HL-60/S4 treated with retinoic acid at 250 ng/mL for 4 days and 3 days (cell line): ENCODE data around the gene PCDHB5.
"Not testable (repeated sequence)": the region's sequence is repeated elsewhere in the genome, so short reads cannot be mapped to it uniquely, and the experiment has no call there.

Experiments
- in situ Hi-C: fragments of 300-500 bp; cut with MboI; formaldehyde crosslinking; loops from 2 replicates; pipeline ENCODE4 v1.7.0; 2022; ENCODE audit warnings: low sequenced_read_pairs

Gene PCDHB5

GRCh38 chr5:141151632-141152031 is 16.6 kb downstream of the PCDHB5 start:
- in situ Hi-C loops, result not testable (repeated sequence)

GRCh38 chr5:141152096-141152495 is 17.1 kb downstream of the PCDHB5 start:
- in situ Hi-C loops, result not testable (repeated sequence)

GRCh38 chr5:141155540-141156374 is 20.8 kb downstream of the PCDHB5 start:
- in situ Hi-C loops, result no loop called here

GRCh38 chr5:141157356-141157755 is 22.4 kb downstream of the PCDHB5 start:
- in situ Hi-C loops, result not testable (repeated sequence)

GRCh38 chr5:141157901-141158300 is 22.9 kb downstream of the PCDHB5 start:
- in situ Hi-C loops, result not testable (repeated sequence)

- in situ Hi-C loops, result no loop called here
Observed at GRCh38 chr5:141172381-141173204, 37.6 kb downstream of the PCDHB5 start, which contains the start of gene PCDHB7. Gene PCDHB7 (plus strand): TSS chr5:141172644. CDS start chr5:141172836, 192 bp downstream.

- in situ Hi-C loops, result loop anchor here (25.0 kb wide), 1 partner anchor 388 kb away; no protein-coding TSS in a partner anchor
Observed at GRCh38 chr5:141174291-141175104, 39.5 kb downstream of the PCDHB5 start.

- in situ Hi-C loops, result loop anchor here (25.0 kb wide), 1 partner anchor 386 kb away; no protein-coding TSS in a partner anchor
Observed at GRCh38 chr5:141175933-141176332, 40.9 kb downstream of the PCDHB5 start.

GRCh38 chr5:141177577-141178191 is 42.7 kb downstream of the PCDHB5 start, which contains the start of gene PCDHB8:
Gene PCDHB8 (plus strand): TSS chr5:141177790. CDS start chr5:141178035, 245 bp downstream.
- in situ Hi-C loops, result loop anchor here (25.0 kb wide), 1 partner anchor 385 kb away; no protein-coding TSS in a partner anchor

- in situ Hi-C loops, result loop anchor here (25.0 kb wide), 1 partner anchor 383 kb away; no protein-coding TSS in a partner anchor
Observed at GRCh38 chr5:141179371-141179770, 44.4 kb downstream of the PCDHB5 start.

- in situ Hi-C loops, result loop anchor here (25.0 kb wide), 1 partner anchor 382 kb away; no protein-coding TSS in a partner anchor
Observed at GRCh38 chr5:141179876-141180275, 44.9 kb downstream of the PCDHB5 start.

GRCh38 chr5:141180313-141180712 is 45.3 kb downstream of the PCDHB5 start:
- in situ Hi-C loops, result loop anchor here (25.0 kb wide), 1 partner anchor 382 kb away; no protein-coding TSS in a partner anchor

GRCh38 chr5:141182248-141182647 is 47.2 kb downstream of the PCDHB5 start, which contains the start of gene PCDHB16:
Gene PCDHB16 (plus strand): TSS chr5:141182387. CDS start chr5:141182560, 173 bp downstream.
- in situ Hi-C loops, result loop anchor here (25.0 kb wide), 1 partner anchor 380 kb away; no protein-coding TSS in a partner anchor

GRCh38 chr5:141184117-141184855 is 49.3 kb downstream of the PCDHB5 start:
- in situ Hi-C loops, result loop anchor here (25.0 kb wide), 1 partner anchor 378 kb away; no protein-coding TSS in a partner anchor

GRCh38 chr5:141186897-141187512 is 52.0 kb downstream of the PCDHB5 start, which contains the start of gene PCDHB9:
Gene PCDHB9 (plus strand): TSS chr5:141187161. CDS start chr5:141187319, 158 bp downstream.
- in situ Hi-C loops, result loop anchor here (25.0 kb wide), 1 partner anchor 375 kb away; no protein-coding TSS in a partner anchor
